GM12864 (cell line): Measurements from ENCODE around the gene NTN5.

Experiments used
- DNase-seq: peaks from one replicate; pipeline ENCODE4 v3.0.0-alpha.2; 2011; ENCODE audit warnings: low read depth
- H3K4me3 ChIP-seq: 2 replicates; pipeline ENCODE4 v1.5.1; 2011; ENCODE audit warnings: mild to moderate bottlenecking, low read depth, low read length, control low read depth
- CTCF ChIP-seq: IDR thresholded peaks from 2 replicates; pipeline ENCODE4 v1.5.1; 2011; ENCODE audit warnings: low read depth, mild to moderate bottlenecking, moderate library complexity, low read length, control low read depth, inconsistent platforms; ENCODE audit errors: missing control alignments

Gene NTN5

DNA sequence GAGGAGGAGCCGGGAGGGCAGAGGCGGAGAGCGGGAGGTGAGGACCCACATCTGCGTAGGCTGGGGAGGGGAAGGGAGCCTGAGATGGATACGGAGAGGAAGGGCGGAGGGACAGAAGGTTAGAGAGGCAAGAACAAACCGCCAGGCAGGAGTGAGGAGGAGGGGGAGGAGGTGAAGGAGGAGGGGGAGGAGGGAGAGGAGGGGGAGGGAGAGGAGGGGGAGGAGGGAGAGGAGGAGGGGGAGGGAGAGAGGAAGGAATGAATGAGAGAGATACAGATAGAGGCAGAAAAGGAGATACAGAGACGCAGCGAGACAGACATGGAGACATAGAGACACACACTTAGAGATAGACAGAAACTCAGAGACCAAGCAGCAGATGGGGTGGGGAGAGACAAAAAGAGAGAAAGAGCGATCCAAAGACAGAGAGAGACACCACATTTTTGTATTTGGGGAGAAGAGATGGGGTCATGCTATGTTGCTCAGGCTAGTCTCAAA lies 26.0 kb downstream of the NTN5 start:
- no peak for DNase-seq
- no peak for TF ChIP-seq CTCF
- no peak overlapping the region for H3K4me3 ChIP-seq

DNA sequence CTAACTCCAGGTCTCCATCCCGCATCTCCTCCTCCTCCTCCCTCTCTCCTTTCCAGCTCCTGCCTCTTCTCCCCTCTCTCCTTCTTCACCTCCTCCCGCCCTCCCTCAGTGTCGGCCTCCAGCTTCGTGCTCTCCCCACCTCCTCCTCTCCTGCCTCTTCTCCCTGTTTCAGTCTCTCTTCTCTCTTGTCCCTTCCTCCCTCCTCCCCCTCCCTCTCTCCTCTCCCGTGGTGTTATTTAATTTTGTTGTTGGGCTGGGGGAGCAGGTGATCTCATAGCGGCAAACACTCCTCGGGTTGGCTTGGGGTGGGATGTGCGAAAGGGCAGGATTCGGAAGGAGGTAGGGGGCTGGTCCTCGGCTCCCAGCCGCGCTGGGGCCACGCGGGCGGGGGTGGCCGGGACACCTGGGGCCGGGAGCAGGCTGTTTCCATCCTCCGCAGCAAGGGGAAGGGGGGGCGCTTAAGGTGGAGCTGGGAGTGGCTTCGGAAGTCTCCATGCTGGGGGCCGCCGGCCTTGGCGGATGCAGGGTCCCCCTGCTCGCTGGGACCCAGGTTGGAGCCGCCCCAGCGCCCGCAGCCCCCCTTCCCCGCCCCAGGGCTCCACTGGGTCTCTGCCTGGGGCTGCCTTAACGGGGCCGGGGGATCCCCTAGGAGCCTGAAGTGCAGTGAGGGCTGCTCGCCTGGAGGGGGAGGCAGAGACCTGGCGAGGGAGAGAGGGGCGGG lies 26.7 kb downstream of the NTN5 start, which contains the start of gene CA11:
CA11 (minus strand) TSS at position 187 of the 721 bp plus-strand sequence. CDS start 555 bp downstream, outside the sequence.
- TF ChIP-seq CTCF = peak; percentile 89
- H3K4me3 ChIP-seq = peak within 1 kb of the TSS; percentile 51
- DNase-seq = no peak

GRCh38 chr19:48645620-48646000 lies 27.2 kb downstream of the NTN5 start:
- no peak for DNase-seq
- no peak for TF ChIP-seq CTCF

GRCh38 chr19:48644839-48645619 lies 27.8 kb downstream of the NTN5 start:
- DNase-seq = no peak
- peak overlapping the region; percentile 51 for H3K4me3 ChIP-seq

More at GRCh38 chr19:48645620-48646000, 27.2 kb downstream of the NTN5 start:
- H3K4me3 ChIP-seq = peak overlapping the region; percentile 51

DNA sequence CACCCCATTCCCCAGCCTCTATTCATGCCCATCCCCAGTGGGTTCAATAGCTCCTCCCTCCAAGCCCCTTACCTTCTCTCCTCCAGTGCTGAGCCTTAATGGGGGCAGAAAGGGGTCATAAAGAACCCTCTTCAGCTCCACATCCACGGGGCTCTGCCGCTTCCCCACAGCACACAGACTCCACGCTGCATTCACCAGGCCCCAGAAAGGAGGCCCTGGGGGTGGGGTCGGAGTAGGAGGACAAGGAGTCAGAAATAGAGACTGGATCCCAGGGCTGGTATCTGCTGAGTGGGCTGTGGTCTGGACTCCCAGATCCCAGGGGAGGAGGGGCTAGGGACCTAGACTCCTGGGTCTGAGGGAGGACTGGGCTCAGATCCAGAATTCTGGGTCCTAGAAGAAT lies 28.5 kb downstream of the NTN5 start:
- no peak for DNase-seq
- no peak overlapping the region for H3K4me3 ChIP-seq
- no peak for TF ChIP-seq CTCF

More at GRCh38 chr19:48644839-48645619, 27.8 kb downstream of the NTN5 start:
- no peak for TF ChIP-seq CTCF

GRCh38 chr19:48642862-48643261 lies 30.0 kb downstream of the NTN5 start:
- no peak overlapping the region for H3K4me3 ChIP-seq
- TF ChIP-seq CTCF = no peak
- no peak for DNase-seq

DNA sequence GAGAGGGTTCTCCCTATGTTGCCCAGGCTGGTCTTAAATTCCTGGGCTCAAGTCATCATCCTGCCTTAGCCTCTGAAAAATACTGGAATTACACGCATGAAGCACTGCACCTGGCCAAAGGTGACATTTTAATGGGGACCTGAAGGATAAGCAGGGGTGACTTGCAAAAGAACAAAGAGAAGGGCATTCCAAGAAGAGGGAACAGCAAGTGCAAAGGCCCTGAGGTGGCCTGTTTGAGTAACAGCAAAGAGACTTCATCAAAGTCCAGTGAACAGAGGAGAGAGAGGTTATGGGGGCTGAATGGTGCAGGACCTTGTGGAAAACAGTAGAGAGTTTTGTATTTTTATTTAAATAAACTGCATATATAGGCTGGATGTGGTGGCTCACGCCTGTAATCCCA lies 31.0 kb downstream of the NTN5 start:
- DNase-seq = no peak
- no peak for TF ChIP-seq CTCF
- H3K4me3 ChIP-seq = no peak overlapping the region
